SH-SY5Y (cell line): ENCODE measurements around the gene NKX2-3.

Source experiments
- GATA2 ChIP-seq: IDR thresholded peaks from 2 replicates; pipeline ENCODE4 v1.6.1; 2011; ENCODE audit warnings: mild to moderate bottlenecking, low read depth, low read length
- GATA3 ChIP-seq: IDR thresholded peaks from 2 replicates; pipeline ENCODE4 v1.6.1; 2011; ENCODE audit warnings: low read depth, mild to moderate bottlenecking, low read length, moderate library complexity

GRCh38 chr10:99520040-99520846, 12.5 kb upstream of the NKX2-3 start:
- TF ChIP-seq GATA2 (no peak), GATA3 (no peak)
